ENCODE data around the gene AGAP9. TPM values are rescaled to one million over a fixed set of nuclear protein-coding genes. Genes with fewer than 3 reads are reported as not detected.

Gene AGAP9
- total RNA-seq, 4 donors from 2014 or later, result 1.0 to 12.8 (median 1.5) TPM

DNA sequence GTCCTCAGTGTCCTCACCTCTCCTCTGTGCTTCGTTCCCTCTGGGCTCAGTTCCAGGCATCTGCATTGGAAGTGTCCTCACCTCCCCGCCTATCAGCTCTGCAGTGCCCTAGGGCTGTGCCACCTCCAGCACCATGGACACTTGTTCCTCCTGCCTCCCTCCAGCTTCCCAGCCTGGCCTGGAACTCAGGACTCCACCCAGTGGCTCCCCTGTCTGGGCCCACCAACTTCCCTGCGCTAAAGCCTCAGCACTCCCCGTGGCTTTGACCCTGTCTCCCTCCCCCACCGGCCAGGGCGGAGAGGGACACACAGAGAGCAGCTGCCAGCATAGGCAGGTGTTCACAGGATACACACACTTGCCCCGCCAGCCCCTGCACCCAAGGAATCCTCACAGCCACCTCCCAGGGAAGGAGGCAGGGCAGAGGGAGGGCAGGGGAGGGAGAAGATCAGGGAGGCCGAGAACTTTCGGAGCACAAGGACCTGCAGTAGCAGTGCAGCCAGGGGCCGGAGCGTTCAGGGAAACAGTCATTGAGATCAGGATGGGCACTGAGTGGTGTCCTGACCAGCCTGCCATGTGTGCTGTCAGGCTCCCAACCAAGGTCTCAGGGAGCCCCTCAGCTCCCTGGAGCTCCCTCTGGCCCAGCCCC, 70.8 kb downstream of the AGAP9 start:
- no peak for DNase-seq
- Histone ChIP-seq H3K27ac (no peak overlapping the region), H3K9me3 (no peaks in the 10 kb centered on the region), H3K27me3 (no peaks in the 10 kb centered on the region), H3K4me1 (no peaks in the 10 kb centered on the region), H3K36me3 (no peaks in the 10 kb centered on the region), H3K4me3 (no peak overlapping the region)
- intact Hi-C loops (cut with DNase I; ENCODE audit: low total_unique reads), result no loop called here
- TF ChIP-seq POLR2A (IDR thresholded peaks at IDR 0.05), result no peak
- TF ChIP-seq, protein P1, sequence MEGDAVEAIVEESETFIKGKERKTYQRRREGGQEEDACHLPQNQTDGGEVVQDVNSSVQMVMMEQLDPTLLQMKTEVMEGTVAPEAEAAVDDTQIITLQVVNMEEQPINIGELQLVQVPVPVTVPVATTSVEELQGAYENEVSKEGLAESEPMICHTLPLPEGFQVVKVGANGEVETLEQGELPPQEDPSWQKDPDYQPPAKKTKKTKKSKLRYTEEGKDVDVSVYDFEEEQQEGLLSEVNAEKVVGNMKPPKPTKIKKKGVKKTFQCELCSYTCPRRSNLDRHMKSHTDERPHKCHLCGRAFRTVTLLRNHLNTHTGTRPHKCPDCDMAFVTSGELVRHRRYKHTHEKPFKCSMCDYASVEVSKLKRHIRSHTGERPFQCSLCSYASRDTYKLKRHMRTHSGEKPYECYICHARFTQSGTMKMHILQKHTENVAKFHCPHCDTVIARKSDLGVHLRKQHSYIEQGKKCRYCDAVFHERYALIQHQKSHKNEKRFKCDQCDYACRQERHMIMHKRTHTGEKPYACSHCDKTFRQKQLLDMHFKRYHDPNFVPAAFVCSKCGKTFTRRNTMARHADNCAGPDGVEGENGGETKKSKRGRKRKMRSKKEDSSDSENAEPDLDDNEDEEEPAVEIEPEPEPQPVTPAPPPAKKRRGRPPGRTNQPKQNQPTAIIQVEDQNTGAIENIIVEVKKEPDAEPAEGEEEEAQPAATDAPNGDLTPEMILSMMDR (IDR thresholded peaks at IDR 0.05), result no peak

DNA sequence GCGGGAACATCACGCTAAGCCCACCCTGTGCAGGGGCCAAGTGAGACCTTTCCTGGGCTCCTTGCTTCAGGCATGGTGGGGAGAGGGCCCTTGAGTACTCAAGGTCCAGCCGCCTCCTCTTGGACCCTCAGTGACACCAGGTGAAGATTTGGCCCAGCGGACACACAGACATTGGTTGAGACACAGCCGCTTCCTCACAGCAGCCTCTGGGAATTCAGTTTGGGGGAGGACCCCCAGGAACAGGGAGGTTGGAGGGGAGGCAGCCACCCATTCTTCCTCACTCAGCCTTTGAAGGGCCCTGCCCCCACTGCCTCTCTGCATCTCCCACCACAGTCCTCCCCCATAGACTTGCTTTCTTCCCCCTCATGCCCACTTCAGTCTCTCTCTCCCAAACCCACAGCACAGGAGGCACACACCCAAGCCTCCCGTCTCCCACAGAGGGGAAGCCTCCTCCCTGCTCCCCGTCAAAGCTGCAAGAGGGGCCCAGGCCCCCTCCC, 71.4 kb downstream of the AGAP9 start:
- Histone ChIP-seq H3K9me3 (no peaks in the 10 kb centered on the region), H3K36me3 (no peaks in the 10 kb centered on the region), H3K4me3 (no peak overlapping the region), H3K4me1 (no peaks in the 10 kb centered on the region), H3K27me3 (no peaks in the 10 kb centered on the region), H3K27ac (no peak overlapping the region)
- no peak for DNase-seq
- intact Hi-C loops (cut with DNase I; ENCODE audit: low total_unique reads), result no loop called here
- TF ChIP-seq, protein P1 (IDR thresholded peaks at IDR 0.05), result no peak
- TF ChIP-seq POLR2A (IDR thresholded peaks at IDR 0.05), result no peak

Small RNAs within 50 kb of the gene (small RNA-seq; reads per million reads assigned to genes)
- not detected for gene AL591684.3
- not detected for gene RNA5SP312

Other genes with a start within 250 kb of the AGAP9 start
- gene GDF10, start 223.4 kb downstream of the AGAP9 start, total RNA-seq, result 1 to 10 TPM in 2 of 4 donors, not detected in 2; 4.6 to 6.4 TPM
- not detected for gene GDF2, start 201.2 kb downstream of the AGAP9 start, total RNA-seq
- not detected for gene RBP3, start 175.3 kb downstream of the AGAP9 start, total RNA-seq
- gene ZNF488, start 139.3 kb downstream of the AGAP9 start, total RNA-seq, result under 1 TPM in 2 of 4 donors, not detected in 2; 0.21 TPM
- under 1 TPM in 1 of 4 donors, not detected in 3; 0.67 TPM for gene ANXA8, start 39.5 kb downstream of the AGAP9 start, total RNA-seq
- not detected for gene FAM25G, start 31.9 kb downstream of the AGAP9 start, total RNA-seq
- gene SYT15B, start 240.0 kb upstream of the AGAP9 start, total RNA-seq, result 10 to 100 TPM in 2 of 4 donors, 1 to 10 TPM in 2; 2.1 to 15.0 (median 7.0) TPM

Measured in uterus (tissue), 4 donors.